ENCODE measurements around the gene HELB. TPM values are rescaled to one million over a fixed set of nuclear protein-coding genes. Genes with fewer than 3 reads are reported as not detected.

Gene HELB
- total and polyA plus RNA-seq, 2 of the 8 experiments (the other 6 are each of a cell fraction or from before 2014, with no cell fraction given) = 1.8 to 7.6 TPM

- TF ChIP-seq CHD7 (IDR thresholded peaks at IDR 0.05; ENCODE audit: insufficient replicate concordance, low read length) (no peak), SIN3A (conservative IDR thresholded peaks at IDR 0.05 in 1 of 2, IDR thresholded peaks at IDR 0.05 in 1 of 2; ENCODE audit: low read depth in 1 of 2, low read length in 2 of 2) (no peak), TEAD4 (IDR thresholded peaks at IDR 0.05; ENCODE audit: low read depth, low read length) (no peak), RAD21 (IDR thresholded peaks at IDR 0.05 in 1 of 2, conservative IDR thresholded peaks at IDR 0.05 in 1 of 2; ENCODE audit: low read depth in 2 of 2, low read length in 2 of 2) (no peak), CTBP2 (IDR thresholded peaks at IDR 0.05; ENCODE audit: borderline replicate concordance, insufficient read depth, insufficient read length, low read length) (no peak), POLR2A (IDR thresholded peaks at IDR 0.05; ENCODE audit: control extremely low read depth in 1 of 2, low read depth in 2 of 2, low read length in 2 of 2) (no peak), NRF1 (IDR thresholded peaks at IDR 0.05; ENCODE audit: low read depth, low read length) (no peak), POU5F1 (IDR thresholded peaks at IDR 0.05; ENCODE audit: low read depth, low read length) (no peak), CHD2 (IDR thresholded peaks at IDR 0.05; ENCODE audit: low read length) (no peak), ATF3 (IDR thresholded peaks at IDR 0.05; ENCODE audit: insufficient read depth, low read depth, low read length) (no peak)
Measured at GRCh38 chr12:66314278-66314677, 12.0 kb downstream of the HELB start (continued).
